Cardiac septum (tissue), 1 donor: ENCODE results near the gene CA12. TPM values are rescaled to one million over a fixed set of nuclear protein-coding genes. Genes with fewer than 3 reads are reported as not detected.
"Not testable (repeated sequence)": the region's sequence is repeated elsewhere in the genome, so short reads cannot be mapped to it uniquely, and the experiment has no call there.

Source experiments
- DNase-seq: peaks from one replicate; pipeline ENCODE4 v3.0.0-alpha.2; 2020; ENCODE audit warnings: low spot score
- intact Hi-C: fragments of 100-400 bp; cut with DNase I; formaldehyde crosslinking; loops from one replicate; pipeline ENCODE4 v1.14.0; 2022
- long read RNA-seq: library from polyadenylated mRNA; unstranded; transcript quantifications from one replicate; pipeline ENCODE4 v2.0.0, GENCODE V29; 2021
- total RNA-seq: library from RNA; stranded (reverse); fragmentation: NEBNext Ultra II Directional; extraction: Animal tissue kit (Norgen Biotek cat#: 25700); gene quantifications from one replicate; pipeline ENCODE4 v1.2.1, GENCODE V29; 2021
- donor health status: DM: no; HTN: no; CAD: no.

CA12 gene
- total RNA-seq = 0.11 TPM
- long read RNA-seq = 0 reads

DNA sequence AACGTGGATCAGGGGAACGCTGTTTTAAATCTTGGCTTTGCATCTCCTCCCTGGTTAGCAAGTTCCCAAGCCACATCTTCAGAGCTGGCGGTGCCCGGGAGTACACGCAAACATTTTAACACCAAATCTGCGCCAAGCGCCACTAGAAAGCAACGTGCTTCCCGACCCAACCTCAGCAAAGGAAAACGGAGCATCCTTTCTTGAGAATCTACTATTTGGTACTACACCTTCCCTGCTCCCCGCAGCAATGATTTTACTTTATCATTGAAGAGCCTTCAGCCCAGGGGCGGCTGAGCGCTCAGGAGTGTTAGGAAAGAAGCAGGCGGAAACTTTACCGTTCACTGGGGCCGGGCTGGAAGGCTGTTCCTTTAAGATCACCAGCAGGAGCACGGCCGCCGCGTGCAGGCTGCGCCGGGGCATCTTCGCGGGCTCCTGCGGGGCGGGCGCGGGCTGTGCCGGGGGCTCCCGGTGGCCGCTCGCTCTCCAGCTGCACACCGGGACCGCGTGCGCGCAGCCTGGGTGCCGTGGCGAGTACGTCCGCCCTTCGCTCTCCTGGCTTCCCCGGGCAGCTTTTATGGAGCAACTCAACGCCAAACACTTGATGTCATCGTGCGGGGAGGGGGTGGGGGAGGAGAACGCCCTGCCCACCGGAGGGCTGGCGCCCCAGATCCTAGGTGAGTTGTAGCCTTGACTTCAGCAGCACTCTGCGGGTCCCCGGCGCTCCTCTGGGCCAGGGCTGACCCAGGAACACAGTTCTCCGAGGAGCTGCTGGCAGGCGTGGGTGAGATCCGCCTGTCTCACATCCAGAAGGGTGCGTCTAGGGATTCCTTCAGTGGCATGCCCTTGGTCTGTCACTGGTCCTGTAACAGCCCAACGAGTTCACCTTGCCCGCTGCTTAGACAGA lies at the start of gene CA12:
CA12 (minus strand) TSS at position 546 of the 904 bp plus-strand sequence; CDS start at position 420, 126 bp downstream.
- intact Hi-C loops = no loop called here
- peak; percentile 75 for DNase-seq

DNA sequence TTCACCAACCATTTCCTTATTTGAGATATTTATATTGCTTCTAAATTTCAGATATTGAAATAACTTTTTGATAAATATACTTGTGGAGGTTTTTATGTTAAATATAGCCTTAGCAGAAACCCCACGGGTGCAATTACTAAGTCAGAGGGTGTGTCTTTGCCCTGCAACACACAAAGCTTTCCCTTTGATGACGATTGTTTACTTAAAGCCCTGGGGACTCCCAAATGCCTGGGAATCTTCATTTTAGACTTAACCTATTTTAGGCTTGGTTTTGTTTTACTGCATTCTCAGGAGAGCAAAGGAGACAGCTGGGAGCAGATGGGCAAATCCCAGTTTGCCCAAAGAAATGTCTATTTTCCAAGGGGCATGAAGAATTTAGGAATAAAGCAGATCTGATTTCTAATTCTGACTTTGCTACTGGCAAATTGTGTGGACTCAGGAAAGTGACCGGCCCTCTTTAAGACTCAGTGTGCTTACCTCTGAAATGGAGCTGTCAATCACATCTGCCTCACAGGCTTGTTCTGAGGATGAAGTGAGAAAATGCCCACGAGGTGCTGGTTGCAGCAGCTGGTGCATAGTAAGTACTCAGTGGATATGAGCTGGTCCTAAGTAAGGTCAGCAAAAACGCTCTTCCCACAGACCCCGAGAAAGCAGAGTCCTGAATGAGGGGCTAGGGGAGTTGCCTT lies 49.3 kb upstream of the CA12 start:
- no peak for DNase-seq

GRCh38 chr15:63426552-63426951 lies 44.9 kb upstream of the CA12 start:
- DNase-seq = no peak
- intact Hi-C loops = no loop called here

More for the DNA sequence above, 49.3 kb upstream of the CA12 start:
- intact Hi-C loops = no loop called here

- intact Hi-C loops = no loop called here
- no peak for DNase-seq
Observed at GRCh38 chr15:63425426-63425985, 43.9 kb upstream of the CA12 start.

DNA sequence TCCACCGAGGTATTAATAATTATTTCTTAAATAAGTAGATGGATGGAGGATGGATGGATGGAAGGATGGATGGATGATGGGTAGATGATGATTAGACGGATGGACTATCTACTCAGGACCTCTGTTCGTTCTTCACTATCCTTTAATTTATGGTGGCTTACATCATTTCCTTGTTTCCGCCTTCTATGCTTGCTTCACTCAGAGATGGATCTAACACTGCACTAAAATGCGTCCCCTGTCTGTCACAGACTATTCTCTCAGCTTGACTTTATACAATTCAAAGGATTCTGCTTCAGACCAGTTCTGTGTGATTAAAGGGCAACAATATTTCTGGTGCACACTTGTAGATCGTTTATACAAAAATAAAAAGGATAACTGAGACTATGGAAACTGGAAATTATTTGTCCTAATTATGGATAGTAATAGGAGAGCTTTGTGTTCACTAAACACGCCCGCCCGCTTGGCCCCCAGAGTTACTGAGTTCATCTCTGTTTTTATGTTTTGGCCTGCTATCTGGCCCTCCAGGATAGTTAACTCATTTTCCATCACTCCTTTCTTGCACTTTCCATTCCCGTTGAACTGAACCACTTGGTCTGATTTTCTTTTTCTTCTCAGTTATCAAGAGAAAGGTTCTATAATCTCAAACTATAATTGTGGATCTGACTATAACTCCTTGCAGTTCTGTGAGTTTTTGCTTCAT lies 41.4 kb upstream of the CA12 start:
- no peak for DNase-seq
- intact Hi-C loops = no loop called here

GRCh38 chr15:63421433-63421832 lies 39.8 kb upstream of the CA12 start:
- intact Hi-C loops = no loop called here
- DNase-seq = no peak

DNA sequence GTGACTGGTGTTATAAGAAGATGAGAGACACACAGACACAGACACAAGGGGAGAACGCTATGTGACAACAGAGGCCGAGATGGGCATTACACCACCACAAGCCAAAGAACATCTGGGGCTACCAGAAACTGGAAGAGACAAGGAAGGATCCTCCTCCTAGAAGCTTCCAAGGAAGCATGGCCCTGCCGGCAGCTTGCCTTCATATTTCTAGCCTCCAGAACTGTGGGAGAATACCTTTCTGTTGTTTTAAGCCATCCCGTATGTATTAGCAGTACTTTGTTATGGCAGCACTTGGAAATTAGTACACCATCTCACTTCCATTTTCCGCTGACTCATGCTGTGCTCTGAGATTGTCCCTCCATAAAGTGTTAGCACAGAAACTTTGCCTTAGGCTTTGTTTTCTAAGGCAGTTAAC lies 38.7 kb upstream of the CA12 start:
- no peak for DNase-seq
- intact Hi-C loops = no loop called here

GRCh38 chr15:63418811-63419210 lies 37.2 kb upstream of the CA12 start:
- no peak for DNase-seq
- intact Hi-C loops = no loop called here

DNA sequence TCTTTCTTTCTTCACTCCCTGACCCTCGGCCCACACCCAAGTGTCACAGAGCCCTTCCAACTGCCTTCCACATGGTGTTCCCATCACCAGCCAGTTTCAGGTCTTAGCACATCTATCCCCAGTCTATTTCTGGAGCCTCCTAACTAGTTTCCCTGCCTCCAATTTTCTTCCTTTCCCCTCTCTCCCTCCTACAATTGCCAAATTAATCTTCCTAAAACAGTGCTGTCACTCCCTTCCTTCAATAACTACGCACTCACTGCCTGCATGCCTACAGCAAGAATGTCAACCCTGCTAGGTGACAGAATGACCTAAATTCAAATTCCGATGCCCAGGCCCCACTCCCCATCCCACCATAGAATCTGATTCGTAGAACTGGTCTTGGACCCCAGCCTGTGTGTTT lies 36.1 kb upstream of the CA12 start:
- peak; percentile 27 for DNase-seq
- intact Hi-C loops = no loop called here

DNA sequence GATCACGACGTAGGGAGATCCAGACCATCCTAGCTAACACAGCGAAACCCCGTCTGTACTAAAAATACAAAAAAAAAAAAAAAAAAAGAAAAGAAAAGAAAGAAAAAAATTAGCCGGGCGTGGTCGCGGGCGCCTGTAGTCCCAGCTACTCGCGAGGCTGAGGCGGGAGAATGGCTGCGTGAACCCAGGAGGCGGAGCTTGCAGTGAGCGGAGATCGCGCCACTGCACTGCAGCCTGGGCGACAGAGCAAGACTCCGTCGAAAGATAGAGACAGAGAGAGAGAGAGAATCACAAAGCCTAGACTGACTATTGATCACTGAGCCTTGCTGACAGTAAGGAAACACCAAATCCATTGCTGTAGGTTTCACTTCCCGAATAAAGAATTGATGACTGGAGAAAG lies 35.6 kb upstream of the CA12 start:
- DNase-seq, intact Hi-C loops: not testable (repeated sequence)

- intact Hi-C loops = no loop called here
Observed at GRCh38 chr15:63414474-63415120, 33.0 kb upstream of the CA12 start.

DNA sequence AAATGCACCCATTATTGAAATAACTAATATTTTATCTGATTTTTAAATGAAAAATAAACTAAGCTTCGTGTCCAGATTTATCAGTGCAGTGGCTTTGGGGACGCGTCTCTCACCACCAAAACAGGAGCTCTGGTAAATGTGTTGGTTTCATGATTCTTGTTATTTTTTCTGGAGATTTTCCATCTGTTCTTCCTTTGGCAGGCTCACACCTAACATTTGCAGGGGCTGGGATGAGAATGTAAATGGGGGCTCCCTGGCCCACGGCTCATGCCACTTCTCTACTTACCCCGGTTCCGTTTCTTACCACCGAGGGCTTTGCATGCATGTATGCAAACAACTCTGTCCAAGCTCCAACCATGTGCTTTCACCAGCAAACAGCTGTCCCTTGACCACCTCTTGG lies 30.9 kb upstream of the CA12 start:
- DNase-seq = no peak
- intact Hi-C loops = no loop called here

More at GRCh38 chr15:63414474-63415120, 33.0 kb upstream of the CA12 start:
- no peak for DNase-seq

GRCh38 chr15:63411866-63412265 lies 30.2 kb upstream of the CA12 start:
- intact Hi-C loops = no loop called here
- no peak for DNase-seq

- no peak for DNase-seq
- intact Hi-C loops = loop anchor here (10.0 kb wide), 1 partner anchor 224 kb away; the partner anchor contains the start of gene RAB8B
Observed at GRCh38 chr15:63409179-63409578, 27.5 kb upstream of the CA12 start.

- DNase-seq = no peak
- intact Hi-C loops = loop anchor here (10.0 kb wide), 1 partner anchor 224 kb away; the partner anchor contains the start of gene RAB8B
Observed at GRCh38 chr15:63408524-63408923, 26.9 kb upstream of the CA12 start.

DNA sequence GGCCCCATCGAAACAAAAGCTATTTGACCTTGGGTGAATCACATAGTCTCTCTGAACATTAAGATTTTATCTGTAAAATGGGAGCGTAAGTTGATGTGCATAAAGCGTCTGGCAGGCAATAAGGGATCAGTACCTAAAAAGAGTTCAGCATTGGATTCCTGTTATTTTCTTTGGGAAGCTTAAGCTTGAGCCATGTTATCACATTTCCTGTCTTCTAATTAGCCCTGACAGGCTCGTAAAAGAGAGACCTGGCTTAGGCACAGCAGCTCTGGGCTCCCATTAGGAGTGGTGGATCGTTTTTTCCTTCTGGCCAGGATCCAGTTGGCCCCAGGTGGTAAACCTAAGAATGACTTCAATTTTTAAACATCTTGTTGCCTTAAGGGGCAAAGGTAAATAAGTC lies 26.0 kb upstream of the CA12 start:
- intact Hi-C loops = loop anchor here (10.0 kb wide), 1 partner anchor 223 kb away; the partner anchor contains the start of gene RAB8B
- DNase-seq = no peak

DNA sequence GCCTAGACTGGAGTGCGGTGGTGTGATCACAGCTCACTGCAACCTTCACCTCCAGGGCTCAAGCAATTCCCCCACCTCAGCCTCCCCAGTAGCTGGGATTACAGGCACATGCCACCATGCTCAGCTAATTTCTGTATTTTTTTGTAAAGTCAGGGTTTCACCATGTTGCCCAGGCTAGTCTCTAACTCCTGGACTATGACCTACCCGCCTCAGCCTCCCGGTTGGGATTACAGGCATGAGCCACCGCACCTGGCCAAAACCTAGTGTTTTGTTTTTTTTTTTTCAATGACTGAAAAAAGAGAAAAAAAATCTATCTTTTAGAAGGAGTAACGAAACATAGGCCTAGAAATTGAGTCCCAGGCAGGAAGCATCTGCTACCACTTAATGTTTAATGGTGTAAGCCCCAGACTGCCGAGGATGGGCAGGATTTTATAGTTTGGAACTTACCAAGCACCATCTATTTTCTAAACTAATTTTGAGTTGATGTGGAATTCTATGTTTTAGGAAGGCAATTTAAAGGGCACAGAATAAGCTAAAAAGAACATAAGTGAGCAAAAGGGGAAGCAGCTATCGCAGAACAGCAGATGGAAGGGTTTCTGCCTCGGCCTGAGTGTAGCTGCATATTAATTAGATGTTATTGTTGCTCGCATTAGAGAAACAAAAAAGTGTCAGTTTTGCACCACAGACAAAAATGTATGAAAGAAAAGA lies 24.2 kb upstream of the CA12 start:
- intact Hi-C loops = loop anchor here (10.0 kb wide), 1 partner anchor 221 kb away; the partner anchor contains the start of gene RAB8B
- DNase-seq = peak; percentile 15

GRCh38 chr15:63405159-63405558 lies 23.5 kb upstream of the CA12 start:
- peak; percentile 27 for DNase-seq
- intact Hi-C loops = loop anchor here (10.0 kb wide), 1 partner anchor 220 kb away; the partner anchor contains the start of gene RAB8B
